Keratinocyte (primary cell): Measurements from ENCODE around the gene CROT. TPM values are rescaled to one million over a fixed set of nuclear protein-coding genes. Genes with fewer than 3 reads are reported as not detected.

Source experiments
- DNase-seq: peaks from one replicate; pipeline ENCODE4 v3.0.0-alpha.2; 2011; ENCODE audit warnings: low read depth, missing footprints, low spot score
- FAIRE-seq: peaks from 2 replicates; lab custom pipeline; 2011; peaks lifted over from hg19 to GRCh38; lab: Jason Lieb, UNC
- H2AFZ ChIP-seq: 2 replicates; pipeline ENCODE4 v1.6.0; 2012; ENCODE audit warnings: low read length, control low read depth, inconsistent platforms; ENCODE audit not compliant: control insufficient read depth
- H3K27ac ChIP-seq: 2 replicates; pipeline ENCODE4 v1.5.1; 2011; ENCODE audit warnings: low read length; ENCODE audit not compliant: control insufficient read depth, insufficient read depth
- H3K27me3 ChIP-seq: 3 replicates; pipeline ENCODE4 v1.6.0; 2011; ENCODE audit warnings: low read length; ENCODE audit not compliant: control insufficient read depth, insufficient read depth; ENCODE audit errors: extremely low read depth
- H3K36me3 ChIP-seq, 2 experiments: 2 replicates in 1 of 2; 3 replicates in 1 of 2; pipeline ENCODE4 v1.5.1; 2011; ENCODE audit warnings: low read length in 2 of 2, mild to moderate bottlenecking in 1 of 2; ENCODE audit not compliant: control insufficient read depth in 2 of 2, insufficient read depth in 2 of 2; ENCODE audit errors: extremely low read depth in 1 of 2
- H3K4me1 ChIP-seq: 3 replicates; pipeline ENCODE4 v1.5.1; 2011; ENCODE audit warnings: low read length; ENCODE audit not compliant: control insufficient read depth, insufficient read depth; ENCODE audit errors: extremely low read depth
- H3K4me2 ChIP-seq: 3 replicates; pipeline ENCODE4 v1.6.0; 2011; ENCODE audit warnings: low read depth, low read length; ENCODE audit not compliant: control insufficient read depth, insufficient read depth; ENCODE audit errors: extremely low read depth
- H3K4me3 ChIP-seq, 3 experiments: fragments of 200-600 bp in 1 of 3; sonication (generic) in 1 of 3; 2 replicates in 2 of 3; 3 replicates in 1 of 3; pipeline ENCODE4 v1.5.1; 2011 to 2016; ENCODE audit warnings: low read length in 3 of 3, mild to moderate bottlenecking in 3 of 3, control low read depth in 2 of 3, inconsistent platforms in 1 of 3, low read depth in 1 of 3, mixed read lengths in 1 of 3, mixed run types in 1 of 3, moderate library complexity in 1 of 3; ENCODE audit not compliant: control insufficient read depth in 2 of 3, insufficient read depth in 2 of 3; ENCODE audit errors: extremely low read depth in 1 of 3
- H3K79me2 ChIP-seq: 2 replicates; pipeline ENCODE4 v1.6.0; 2012; ENCODE audit warnings: low read length; ENCODE audit not compliant: control insufficient read depth, insufficient read depth
- H3K9ac ChIP-seq: 3 replicates; pipeline ENCODE4 v1.6.0; 2011; ENCODE audit warnings: low read length; ENCODE audit not compliant: control insufficient read depth, insufficient read depth; ENCODE audit errors: extremely low read depth
- H3K9me1 ChIP-seq: 3 replicates; pipeline ENCODE4 v1.6.0; 2011; ENCODE audit warnings: low read length; ENCODE audit not compliant: control insufficient read depth, insufficient read depth; ENCODE audit errors: extremely low read depth
- H3K9me3 ChIP-seq: 2 replicates; pipeline ENCODE4 v1.5.1; 2012; ENCODE audit warnings: low read depth, low read length; ENCODE audit not compliant: control insufficient read depth
- H4K20me1 ChIP-seq: 3 replicates; pipeline ENCODE4 v1.6.0; 2011; ENCODE audit warnings: low read length; ENCODE audit not compliant: control insufficient read depth, insufficient read depth; ENCODE audit errors: extremely low read depth
- CTCF ChIP-seq, 3 experiments: IDR thresholded peaks in 1 of 3; conservative IDR thresholded peaks in 1 of 3; optimal IDR thresholded peaks in 1 of 3; 2 replicates in 2 of 3; 3 replicates in 1 of 3; pipeline versions ENCODE3 to v1.5.1; 2011; ENCODE audit warnings: low read length in 3 of 3, mild to moderate bottlenecking in 3 of 3, moderate library complexity in 2 of 3, control low read depth in 1 of 3, inconsistent platforms in 1 of 3; ENCODE audit not compliant: insufficient read depth in 2 of 3; ENCODE audit errors: extremely low read depth in 1 of 3
- EZH2 ChIP-seq: IDR thresholded peaks from one replicate; pipeline ENCODE4 v1.6.1; 2012; ENCODE audit warnings: inconsistent platforms, mild to moderate bottlenecking, low read length, moderate library complexity
- dilution Hi-C: fragments of 300-500 bp; cut with MboI; formaldehyde crosslinking; loops from one replicate; pipeline ENCODE4 v1.7.0; 2020; ENCODE audit warnings: low sequenced_read_pairs; ENCODE audit not compliant: extremely low pct_ligation_motif_present
- polyA plus RNA-seq, 5 experiments: library from polyadenylated mRNA; depleted of rRNA in 3 of 5; stranded (reverse) in 3 of 5; stranded (forward) in 1 of 5; unstranded in 1 of 5; fragments of >200 nt; gene quantifications; 1 replicate in 1 of 5; 2 replicates in 3 of 5; 3 replicates in 1 of 5; pipeline versions ENCODE4 v1.2.1 to v1.2.3, GENCODE V29; 2011 to 2012; ENCODE audit warnings: missing spikeins in 2 of 5, low read depth in 1 of 5, low replicate concordance in 1 of 5

CROT gene
- polyA plus RNA-seq, 1 donor (not counting 4 experiments of a cell fraction or from before 2014, with no cell fraction given) = 22.3 TPM

- DNase-seq (peak; percentile 33), FAIRE-seq (peak; percentile 69)
- Histone ChIP-seq H3K9me1 (no peaks in the 10 kb centered on the region), H3K4me1 (peaks cover 13% of the 10 kb centered on the region), H3K9ac (no peak overlapping the region), H3K27me3 (no peaks in the 10 kb centered on the region), H3K79me2 (no peaks in the 10 kb centered on the region), H3K4me3 (no peak overlapping the region), H2AFZ (no peak overlapping the region), H3K9me3 (no peaks in the 10 kb centered on the region), H3K27ac (no peak overlapping the region), H3K4me2 (no peak overlapping the region), H3K36me3 (no peaks in the 10 kb centered on the region), H4K20me1 (no peaks in the 10 kb centered on the region)
- dilution Hi-C loops = no loop called here
- TF ChIP-seq EZH2 (no peak), CTCF (optimal IDR thresholded peaks at IDR 0.05 in 1 of 3, IDR thresholded peaks at IDR 0.05 in 1 of 3, conservative IDR thresholded peaks at IDR 0.05 in 1 of 3; ENCODE audit: extremely low read depth in 1 of 3, insufficient read depth in 2 of 3, low read length in 3 of 3) (no peak)
Measured at GRCh38 chr7:87398446-87398845, 53.0 kb downstream of the CROT start.

DNA sequence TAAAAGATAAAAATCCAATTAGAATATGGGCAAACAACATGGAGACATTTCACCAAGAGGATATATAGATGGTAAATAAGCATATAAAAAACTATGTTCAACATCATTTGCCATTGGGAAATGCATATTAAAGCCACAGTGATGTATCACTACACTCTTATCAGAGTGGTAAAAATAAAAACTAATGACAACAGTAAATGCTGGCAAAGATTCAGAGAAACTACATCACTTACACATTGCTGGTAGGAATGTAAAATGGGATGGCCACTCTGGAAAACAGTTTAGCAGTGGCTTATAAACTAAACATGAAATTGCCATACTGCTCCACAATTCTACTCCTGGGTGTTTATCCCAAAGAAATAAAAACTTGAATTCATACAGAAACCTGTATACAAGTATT, 59.2 kb downstream of the CROT start:
- H3K27ac ChIP-seq = no peak overlapping the region
- H3K4me1 ChIP-seq = no peaks in the 10 kb centered on the region
- no peaks in the 10 kb centered on the region for H3K9me1 ChIP-seq
- TF ChIP-seq CTCF (optimal IDR thresholded peaks at IDR 0.05 in 1 of 3, IDR thresholded peaks at IDR 0.05 in 1 of 3, conservative IDR thresholded peaks at IDR 0.05 in 1 of 3; ENCODE audit: extremely low read depth in 1 of 3, insufficient read depth in 2 of 3, low read length in 3 of 3) (no peak), EZH2 (no peak)
- FAIRE-seq (no peak), DNase-seq (no peak)
- H4K20me1 ChIP-seq = no peaks in the 10 kb centered on the region
- no peaks in the 10 kb centered on the region for H3K9me3 ChIP-seq
- H3K79me2 ChIP-seq = no peaks in the 10 kb centered on the region
- dilution Hi-C loops = no loop called here
- H3K4me3 ChIP-seq = no peak overlapping the region
- no peaks in the 10 kb centered on the region for H3K36me3 ChIP-seq
- no peak overlapping the region for H3K9ac ChIP-seq
- H3K27me3 ChIP-seq = no peaks in the 10 kb centered on the region
- no peak overlapping the region for H3K4me2 ChIP-seq
- no peak overlapping the region for H2AFZ ChIP-seq
